ENCODE results near the gene LAMTOR4.
"Not testable (repeated sequence)": the region's sequence is repeated elsewhere in the genome, so short reads cannot be mapped to it uniquely, and the experiment has no call there.

LAMTOR4 gene

DNA sequence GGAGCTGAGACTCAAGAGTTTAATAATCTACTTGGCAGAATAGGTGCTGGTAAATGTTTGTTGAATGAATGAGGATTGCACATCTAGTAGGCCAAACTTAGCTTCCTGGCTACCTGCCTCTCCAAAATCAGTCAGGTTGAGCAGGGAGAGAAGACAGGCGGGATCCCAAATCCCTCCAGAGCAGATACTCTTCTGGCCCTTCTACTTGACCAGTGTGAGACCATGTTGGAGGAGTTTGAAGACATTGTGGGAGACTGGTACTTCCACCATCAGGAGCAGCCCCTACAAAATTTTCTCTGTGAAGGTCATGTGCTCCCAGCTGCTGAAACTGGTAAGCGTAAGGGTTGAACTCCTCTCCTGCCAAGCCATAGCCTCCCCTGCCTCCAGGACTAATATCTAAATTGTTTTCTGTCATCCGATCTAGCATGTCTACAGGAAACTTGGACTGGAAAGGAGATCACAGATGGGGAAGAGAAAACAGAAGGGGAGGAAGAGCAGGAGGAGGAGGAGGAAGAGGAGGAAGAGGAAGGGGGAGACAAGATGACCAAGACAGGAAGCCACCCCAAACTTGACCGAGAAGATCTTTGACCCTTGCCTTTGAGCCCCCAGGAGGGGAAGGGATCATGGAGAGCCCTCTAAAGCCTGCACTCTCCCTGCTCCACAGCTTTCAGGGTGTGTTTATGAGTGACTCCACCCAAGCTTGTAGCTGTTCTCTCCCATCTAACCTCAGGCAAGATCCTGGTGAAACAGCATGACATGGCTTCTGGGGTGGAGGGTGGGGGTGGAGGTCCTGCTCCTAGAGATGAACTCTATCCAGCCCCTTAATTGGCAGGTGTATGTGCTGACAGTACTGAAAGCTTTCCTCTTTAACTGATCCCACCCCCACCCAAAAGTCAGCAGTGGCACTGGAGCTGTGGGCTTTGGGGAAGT, 24.2 kb upstream of the LAMTOR4 start:
- no peak for FAIRE-seq

DNA sequence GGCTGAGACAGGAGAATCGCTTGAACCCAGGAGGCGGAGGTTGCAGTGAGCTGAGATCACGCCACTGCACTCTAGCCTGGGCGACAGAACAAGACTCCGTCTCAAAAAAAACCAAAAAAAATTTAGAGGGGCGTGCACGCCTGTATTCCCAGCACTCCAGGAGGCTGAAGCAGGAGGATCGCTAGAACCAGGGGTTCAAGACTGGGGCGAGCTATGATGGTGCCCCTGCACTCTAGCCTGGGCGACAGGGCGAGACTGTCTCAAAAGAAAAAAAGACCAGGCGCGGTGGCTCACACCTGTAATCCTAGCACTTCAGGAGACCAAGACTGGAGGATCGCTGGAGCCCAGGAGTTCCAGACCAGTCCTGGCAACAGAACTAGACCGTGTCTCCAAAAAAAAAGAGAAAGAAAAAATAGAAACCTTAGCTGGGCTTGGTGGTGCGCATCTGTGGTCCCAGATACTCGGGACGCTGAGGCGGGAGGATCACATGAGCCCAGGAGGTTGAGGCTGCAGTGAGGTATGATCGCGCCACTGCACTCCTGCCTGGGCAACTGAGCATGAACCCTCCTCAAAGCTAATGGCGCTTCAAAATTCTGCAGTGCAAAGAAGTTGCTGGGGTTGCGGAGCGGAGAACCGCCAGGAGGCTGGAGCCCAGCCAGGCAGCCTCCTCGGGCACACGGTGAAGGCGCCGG, 22.3 kb upstream of the LAMTOR4 start:
- no peak for FAIRE-seq

- peak; percentile 55 for FAIRE-seq
Observed at GRCh38 chr7:100126931-100127865, 21.5 kb upstream of the LAMTOR4 start, which contains the start of gene MBLAC1. TSS of gene MBLAC1 (plus strand) at chr7:100126967. CDS start at chr7:100127396, 429 bp downstream.

DNA sequence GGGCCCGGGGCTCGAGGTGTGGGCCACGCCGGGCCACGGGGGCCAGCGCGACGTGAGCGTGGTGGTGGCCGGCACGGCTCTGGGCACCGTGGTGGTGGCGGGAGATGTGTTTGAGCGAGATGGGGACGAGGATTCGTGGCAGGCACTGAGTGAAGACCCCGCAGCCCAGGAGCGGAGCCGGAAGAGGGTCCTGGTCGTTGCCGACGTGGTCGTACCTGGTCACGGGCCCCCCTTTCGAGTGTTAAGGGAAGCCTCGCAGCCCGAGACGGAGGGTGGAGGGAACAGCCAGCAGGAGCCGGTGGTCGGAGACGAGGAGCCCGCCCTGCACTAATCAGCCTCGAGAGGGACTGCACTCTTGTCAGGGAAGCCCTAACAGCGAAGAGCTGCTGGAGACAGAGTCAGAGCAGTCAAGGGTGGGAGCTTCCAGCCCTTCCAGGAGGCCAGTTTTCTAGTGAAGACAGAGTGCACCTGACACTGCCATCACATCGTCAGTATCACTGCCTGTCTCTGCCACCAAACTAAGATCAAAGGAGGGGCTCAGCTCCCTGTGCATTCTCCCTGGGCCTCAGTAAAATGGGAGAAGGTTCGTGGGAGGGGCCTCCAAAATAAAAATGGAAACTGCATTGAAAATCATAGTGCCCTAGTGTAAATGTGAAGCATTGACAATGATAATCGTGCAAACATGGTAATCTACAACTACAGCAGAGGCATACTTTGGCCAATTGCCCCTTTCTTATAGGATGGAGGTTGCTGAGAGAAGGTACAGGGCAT, 20.7 kb upstream of the LAMTOR4 start:
- no peak for FAIRE-seq

DNA sequence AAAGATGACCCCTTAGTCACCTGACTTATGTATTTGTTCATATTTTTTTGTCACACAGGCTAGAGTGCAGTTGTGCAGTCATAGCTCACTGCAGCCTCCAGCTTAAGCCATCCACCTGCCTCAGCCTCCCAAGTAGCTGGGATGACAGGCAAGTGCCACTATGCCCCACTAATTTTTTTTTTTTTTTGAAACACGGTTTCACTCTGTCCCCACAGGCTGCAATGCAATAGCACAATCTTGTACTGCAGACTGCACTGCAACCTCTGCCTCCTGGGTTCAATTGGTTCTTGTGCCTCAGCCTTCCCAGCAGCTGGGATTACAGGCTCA, 20.1 kb upstream of the LAMTOR4 start:
- no peak for FAIRE-seq

- FAIRE-seq = not testable (repeated sequence)
Observed at GRCh38 chr7:100130220-100130607, 18.5 kb upstream of the LAMTOR4 start.

GRCh38 chr7:100130608-100131453, 17.9 kb upstream of the LAMTOR4 start:
- peak; percentile 52 for FAIRE-seq

DNA sequence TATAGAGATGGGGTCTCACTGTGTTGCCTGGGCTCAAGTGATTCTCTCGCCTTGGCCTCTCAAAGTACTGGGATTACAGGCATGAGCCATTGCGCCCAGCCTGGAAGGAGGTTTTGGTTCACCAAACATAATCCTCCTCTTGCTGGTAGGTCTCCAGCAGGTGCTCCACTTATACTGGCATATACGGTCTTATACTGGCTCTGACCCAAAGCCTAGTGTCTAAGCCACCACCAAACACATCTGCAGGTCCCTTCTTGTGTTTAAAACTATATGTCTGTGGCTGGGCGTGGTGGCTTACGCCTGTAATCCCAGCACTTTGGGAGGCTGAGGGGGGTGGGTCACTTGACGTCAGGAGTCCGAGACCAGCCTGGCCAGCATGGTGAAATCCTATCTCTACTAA, 16.6 kb upstream of the LAMTOR4 start:
- FAIRE-seq = no peak

DNA sequence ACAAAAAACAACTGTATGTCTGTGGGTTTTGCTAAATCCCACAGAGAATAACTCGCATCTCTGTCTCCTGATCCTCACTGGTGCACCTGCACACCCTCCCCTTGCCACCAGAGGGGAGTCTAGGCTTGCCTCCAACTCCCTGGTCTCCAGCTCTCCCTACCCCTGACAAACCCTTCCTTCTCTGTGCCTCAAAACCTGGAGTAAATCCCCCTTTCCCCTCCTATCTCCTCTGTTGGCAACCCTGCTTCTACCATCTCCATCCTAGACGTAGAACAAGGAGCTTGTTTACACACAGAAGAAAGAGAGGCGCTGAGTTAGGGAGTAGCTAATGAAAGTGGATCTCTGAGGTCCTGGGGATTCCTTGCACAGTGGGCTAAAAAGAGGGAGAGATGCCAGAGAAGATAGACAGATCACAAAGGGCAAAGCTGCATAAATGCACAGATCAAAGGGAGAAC, 16.0 kb upstream of the LAMTOR4 start:
- peak; percentile 62 for FAIRE-seq

DNA sequence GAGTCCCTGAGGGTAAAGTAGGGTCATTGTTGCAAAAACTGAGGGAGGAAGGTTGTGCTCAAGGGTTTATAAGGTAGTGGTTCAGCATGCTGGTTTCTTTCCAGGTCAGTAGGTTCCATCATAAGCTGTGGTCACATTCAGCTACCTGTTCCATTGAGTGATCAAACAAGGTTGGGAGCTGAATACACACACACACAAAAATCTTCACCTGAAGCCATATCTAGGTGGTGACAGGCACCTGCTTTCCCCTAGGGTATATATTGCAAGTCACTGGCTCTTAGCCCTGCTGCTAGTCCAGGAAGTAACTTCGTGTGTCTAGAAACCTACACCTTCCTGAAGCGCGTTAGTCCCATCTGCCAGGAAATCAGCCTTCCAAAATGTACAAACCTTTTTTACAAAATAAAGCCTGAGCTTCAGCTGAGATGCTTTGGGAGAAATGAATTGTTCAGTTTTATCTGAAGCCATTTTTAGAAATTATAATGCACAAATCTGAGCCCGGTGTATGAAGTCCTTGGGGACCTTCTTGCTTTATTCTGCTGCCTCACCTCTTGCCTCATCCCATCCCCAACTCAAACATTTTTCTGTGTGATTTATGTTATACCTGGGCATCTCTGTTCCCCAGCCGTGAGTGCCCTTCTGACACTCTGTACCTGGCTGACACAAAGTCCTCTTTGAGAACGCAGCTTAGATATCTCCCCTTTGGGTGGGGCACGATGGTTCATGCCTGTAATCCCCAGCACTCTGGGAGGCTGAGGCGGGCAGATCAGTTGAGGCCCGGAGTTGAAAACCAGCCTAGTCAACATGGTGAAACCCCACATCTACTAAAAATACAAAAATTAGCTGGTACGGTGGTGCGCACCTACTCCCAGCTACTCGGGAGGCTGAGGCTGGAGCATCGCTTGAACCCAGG, 10.6 kb upstream of the LAMTOR4 start:
- no peak for FAIRE-seq

GRCh38 chr7:100141555-100141949, 7.2 kb upstream of the LAMTOR4 start:
- no peak for FAIRE-seq

DNA sequence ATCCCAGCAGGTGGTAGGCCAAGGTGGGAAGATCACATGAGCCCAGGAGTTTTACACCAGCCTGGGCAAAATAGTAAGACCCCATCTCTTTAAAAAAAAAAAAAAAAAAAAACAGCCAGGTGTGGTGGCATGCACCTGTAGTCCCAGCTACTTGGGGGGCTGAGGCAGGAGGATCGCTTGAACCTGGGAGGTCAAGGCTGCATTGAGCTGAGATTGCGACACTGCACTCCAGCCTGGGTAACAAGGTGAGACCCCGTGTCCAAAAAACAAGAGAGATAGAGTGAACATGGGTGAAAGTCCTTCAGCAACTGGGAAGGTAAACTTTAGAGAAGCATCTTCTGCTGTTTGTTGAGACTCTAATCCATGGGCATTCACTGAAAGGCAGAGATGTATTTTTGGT, 6.3 kb upstream of the LAMTOR4 start:
- FAIRE-seq = no peak

GRCh38 chr7:100146350-100146749, 2.4 kb upstream of the LAMTOR4 start:
- not testable (repeated sequence) for FAIRE-seq

GRCh38 chr7:100147278-100147677, 1.4 kb upstream of the LAMTOR4 start:
- FAIRE-seq = no peak

- FAIRE-seq = no peak
Observed at GRCh38 chr7:100148225-100148558, 526 bp upstream of the LAMTOR4 start.

- FAIRE-seq = no peak
Observed at GRCh38 chr7:100152404-100152803, 3.7 kb downstream of the LAMTOR4 start.

- no peak for FAIRE-seq
Observed at GRCh38 chr7:100152937-100153666, 4.4 kb downstream of the LAMTOR4 start.

DNA sequence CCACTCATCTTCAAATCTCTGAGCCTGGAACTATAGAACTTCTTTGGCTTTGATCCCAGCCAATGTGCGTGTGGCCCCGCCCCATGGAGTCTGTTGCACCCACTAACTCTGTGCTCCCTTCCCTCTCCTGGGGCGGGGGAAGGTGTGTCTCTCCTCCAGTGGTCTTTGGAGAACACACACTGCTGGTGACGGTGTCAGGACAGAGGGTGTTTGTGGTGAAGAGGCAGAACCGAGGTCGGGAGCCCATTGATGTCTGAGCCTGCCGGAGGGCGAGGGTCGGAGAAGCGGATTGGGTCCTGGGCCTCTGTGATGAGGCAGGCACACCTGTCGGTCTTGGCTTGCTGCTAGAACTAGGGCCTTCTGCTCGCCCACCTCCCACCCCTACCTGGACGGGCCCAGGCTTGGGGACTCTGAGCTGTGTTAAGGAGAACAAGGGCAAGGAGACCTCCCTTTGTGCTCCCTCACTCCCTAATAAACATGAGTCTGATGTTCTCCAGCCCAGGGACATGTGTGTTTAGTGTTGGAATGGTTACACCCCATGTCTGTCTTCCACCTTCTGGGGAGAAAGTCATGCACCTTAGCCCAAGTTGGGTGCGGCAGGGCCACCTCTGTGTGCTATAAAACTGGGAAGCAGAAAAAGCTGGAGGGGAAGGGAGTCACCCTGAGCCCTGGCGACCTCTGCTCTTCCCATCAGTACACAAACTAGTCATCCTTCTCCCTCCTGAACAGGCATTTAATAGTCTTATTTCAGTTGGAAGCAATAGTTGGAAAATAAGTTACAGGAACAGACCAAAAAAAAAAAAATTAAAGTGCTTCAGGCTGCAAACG, 5.2 kb downstream of the LAMTOR4 start:
- no peak for FAIRE-seq

All from G401.6 (cell line).